Panc1 (cell line): ENCODE measurements around the gene POLDIP2. TPM values are rescaled to one million over a fixed set of nuclear protein-coding genes. Genes with fewer than 3 reads are reported as not detected.

Source experiments
- ATAC-seq: fragments of 200-7000 bp; cut with Tn5 transposase; 2 replicates; pipeline ENCODE4 v1.9.1; 2020; ENCODE audit warnings: mild to moderate bottlenecking, moderate library complexity
- BruUV-seq: library from RNA; stranded (reverse); fragments of 400-500 nt; replicated peaks from 2 replicates; lab custom pipeline; 2021; lab: Mats Ljungman, UMichigan
- CTCF ChIA-PET: fragments of 300-600 bp; sonication (Branson Sonifier 250); formaldehyde crosslinking; loops from one replicate; lab custom pipeline; 2022; ENCODE audit warnings: antibody characterized with exemption; lab: Charles Lee
- POLR2A ChIA-PET: fragments of 300-600 bp; sonication (Branson Sonifier 250); formaldehyde crosslinking; loops from one replicate; lab custom pipeline; 2022; ENCODE audit warnings: antibody characterized with exemption; lab: Charles Lee
- DNase-seq: peaks from one replicate; pipeline ENCODE4 v3.0.0-alpha.2; 2010; ENCODE audit warnings: low read depth, low spot score
- H3K27ac ChIP-seq: 2 replicates; pipeline ENCODE4 v1.5.1; 2011; ENCODE audit warnings: mild to moderate bottlenecking, low read length, inconsistent platforms
- H3K27me3 ChIP-seq: fragments of 200-500 bp; sonication (Bioruptor generic); 2 replicates; pipeline ENCODE4 v1.6.0; 2014; ENCODE audit warnings: low read length, inconsistent platforms; ENCODE audit not compliant: control insufficient read depth, insufficient read depth
- H3K36me3 ChIP-seq: fragments of 200-500 bp; sonication (Bioruptor generic); 2 replicates; pipeline ENCODE4 v1.5.1; 2014; ENCODE audit warnings: inconsistent platforms, mild to moderate bottlenecking, low read length, moderate library complexity; ENCODE audit not compliant: control insufficient read depth, insufficient read depth
- H3K4me1 ChIP-seq: 2 replicates; pipeline ENCODE4 v1.5.1; 2011; ENCODE audit warnings: inconsistent platforms, mild to moderate bottlenecking, low read length, moderate library complexity; ENCODE audit not compliant: control insufficient read depth, insufficient read depth
- H3K4me3 ChIP-seq, 2 experiments: 2 replicates each; pipeline ENCODE4 v1.5.1; 2011 to 2012; ENCODE audit warnings: low read depth in 2 of 2, low read length in 2 of 2, mild to moderate bottlenecking in 2 of 2, inconsistent platforms in 1 of 2, moderate library complexity in 1 of 2
- H3K9me3 ChIP-seq: fragments of 200-500 bp; sonication (Bioruptor generic); 2 replicates; pipeline ENCODE4 v1.5.1; 2014; ENCODE audit warnings: low read depth, mild to moderate bottlenecking, inconsistent platforms, low read length, moderate library complexity; ENCODE audit not compliant: control insufficient read depth, insufficient read depth
- CTCF ChIP-seq: fragments of 450-650 bp; IDR thresholded peaks from 2 replicates; pipeline ENCODE4 v1.5.1; 2017; ENCODE audit warnings: mild to moderate bottlenecking
- POLR2AphosphoS5 ChIP-seq: IDR thresholded peaks from 2 replicates; pipeline ENCODE4 v1.6.1; 2012; ENCODE audit warnings: mild to moderate bottlenecking, low read depth, low read length, moderate library complexity
- REST ChIP-seq, 2 experiments: IDR thresholded peaks; 2 replicates each; pipeline ENCODE4 v1.6.1; 2011 to 2012; ENCODE audit warnings: low read depth in 2 of 2, control low read depth in 1 of 2, low read length in 1 of 2, mild to moderate bottlenecking in 1 of 2, moderate library complexity in 1 of 2; ENCODE audit not compliant: insufficient read depth in 1 of 2
- SIN3A ChIP-seq: IDR thresholded peaks from 2 replicates; pipeline ENCODE4 v1.6.1; 2012; ENCODE audit warnings: low read depth, mild to moderate bottlenecking, low read length, moderate library complexity, borderline replicate concordance; ENCODE audit not compliant: insufficient read depth
- TCF7L2 ChIP-seq: IDR thresholded peaks from 2 replicates; pipeline ENCODE4 v1.6.1; 2011; ENCODE audit warnings: mild to moderate bottlenecking, low read depth, low read length, inconsistent platforms
- in situ Hi-C: cut with HindIII; loops from 2 replicates; pipeline ENCODE4 v1.10.0; 2016; ENCODE audit warnings: low sequenced_read_pairs, low pct_unique_long_range_greater_than_20kb
- intact Hi-C: fragments of 100-400 bp; cut with micrococcal nuclease; formaldehyde crosslinking; loops from one replicate; pipeline ENCODE4 v1.10.0; 2022; ENCODE audit not compliant: unreplicated experiment
- total RNA-seq: library from RNA; stranded (reverse); gene quantifications from one replicate; pipeline ENCODE4 v1.2.1, GENCODE V29; 2021; ENCODE audit not compliant: unreplicated experiment

POLDIP2 gene
- total RNA-seq, 1 experiment from 2014 or later = 175 TPM

GRCh38 chr17:28370744-28371103 lies 13.4 kb upstream of the POLDIP2 start:
- intact Hi-C loops (no loop called here), in situ Hi-C loops (no loop called here)
- ATAC-seq (no peak), DNase-seq (no peak)
- BruUV-seq = no TSS peak
- CTCF ChIA-PET = no interaction called here
- Histone ChIP-seq H3K4me3 (peak overlapping the region; percentile 65 to 93), H3K36me3 (no peaks in the 10 kb centered on the region), H3K4me1 (peaks cover 27% of the 10 kb centered on the region), H3K27ac (peak overlapping the region; percentile 84), H3K27me3 (no peaks in the 10 kb centered on the region), H3K9me3 (no peaks in the 10 kb centered on the region)
- no peak for TF ChIP-seq REST (IDR thresholded peaks at IDR 0.05; ENCODE audit: insufficient read depth in 1 of 2, low read depth in 2 of 2, low read length in 1 of 2)
- TF ChIP-seq SIN3A = no peak
- TF ChIP-seq POLR2AphosphoS5 = no peak
- TF ChIP-seq TCF7L2 = no peak
- no peak for TF ChIP-seq CTCF
- POLR2A ChIA-PET = interaction anchor here (0.9 to 1.0 kb wide), 2 partner anchors 12 to 13 kb away, joined by 3 to 5 read pairs; partner anchors contain the start of gene POLDIP2

- POLR2A ChIA-PET = interaction anchor here (0.6 to 1.0 kb wide), 3 partner anchors 13 to 156 kb away, joined by 3 to 5 read pairs (median 4); partner anchors contain the start of gene POLDIP2
- Histone ChIP-seq H3K4me1 (peaks cover 27% of the 10 kb centered on the region), H3K4me3 (peak within 1 kb of the TSS; percentile 65 to 93), H3K36me3 (no peaks in the 10 kb centered on the region), H3K9me3 (no peaks in the 10 kb centered on the region), H3K27ac (peak within 1 kb of the TSS; percentile 84), H3K27me3 (no peaks in the 10 kb centered on the region)
- ATAC-seq (peak; percentile 5; the same call in 1 of the 2 replicates), DNase-seq (no peak)
- TF ChIP-seq POLR2AphosphoS5 = no peak
- no peak for TF ChIP-seq TCF7L2
- TF ChIP-seq SIN3A = no peak
- TF ChIP-seq REST (IDR thresholded peaks at IDR 0.05; ENCODE audit: insufficient read depth in 1 of 2, low read depth in 2 of 2, low read length in 1 of 2) = no peak
- no peak for TF ChIP-seq CTCF
- BruUV-seq = no TSS peak
- intact Hi-C loops (no loop called here), in situ Hi-C loops (no loop called here)
- CTCF ChIA-PET = no interaction called here
These were observed 12.9 kb upstream of the POLDIP2 start, which contains the start of gene VTN for GRCh38 chr17:28370035-28370743. VTN (minus strand) TSS chr17:28370307; CDS start chr17:28370203, 104 bp downstream.
